RKO (cell line): ENCODE results near the gene STAC2.
"Not testable (repeated sequence)": the region's sequence is repeated elsewhere in the genome, so short reads cannot be mapped to it uniquely, and the experiment has no call there.

Experiments
- DNase-seq: peaks from one replicate; pipeline ENCODE4 v3.0.0-alpha.2; 2016; ENCODE audit warnings: low spot score

STAC2 gene, protein sequence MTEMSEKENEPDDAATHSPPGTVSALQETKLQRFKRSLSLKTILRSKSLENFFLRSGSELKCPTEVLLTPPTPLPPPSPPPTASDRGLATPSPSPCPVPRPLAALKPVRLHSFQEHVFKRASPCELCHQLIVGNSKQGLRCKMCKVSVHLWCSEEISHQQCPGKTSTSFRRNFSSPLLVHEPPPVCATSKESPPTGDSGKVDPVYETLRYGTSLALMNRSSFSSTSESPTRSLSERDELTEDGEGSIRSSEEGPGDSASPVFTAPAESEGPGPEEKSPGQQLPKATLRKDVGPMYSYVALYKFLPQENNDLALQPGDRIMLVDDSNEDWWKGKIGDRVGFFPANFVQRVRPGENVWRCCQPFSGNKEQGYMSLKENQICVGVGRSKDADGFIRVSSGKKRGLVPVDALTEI

GRCh38 chr17:39225308-39225958, at the start of gene STAC2:
TSS of gene STAC2 (minus strand) at chr17:39225945. CDS start at chr17:39225502, 443 bp downstream.
- DNase-seq: no peak

- no peak for DNase-seq
These were observed 45.8 kb upstream of the STAC2 start for GRCh38 chr17:39271546-39271945.

GRCh38 chr17:39270923-39271322, 45.2 kb upstream of the STAC2 start:
- peak; percentile 62 for DNase-seq

DNA sequence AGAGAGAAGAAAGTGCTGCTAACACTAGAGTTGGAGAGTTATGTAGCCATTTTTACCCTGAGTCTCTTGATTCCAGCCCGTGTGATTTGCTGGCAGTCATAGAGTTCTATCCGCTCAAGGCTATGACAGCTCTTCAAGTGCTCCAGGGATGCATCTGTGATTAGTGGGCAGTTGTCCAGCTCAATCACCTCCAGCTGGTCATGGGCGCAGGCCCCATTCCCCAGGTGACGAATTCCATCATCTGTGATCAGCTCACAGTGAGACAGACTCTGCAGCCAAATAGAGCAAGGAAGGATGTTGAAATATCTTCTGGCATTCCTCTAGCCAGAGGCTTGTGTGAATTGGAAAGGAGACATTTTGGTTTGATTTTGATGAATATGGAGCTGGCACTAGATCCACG, 38.4 kb upstream of the STAC2 start:
- DNase-seq: no peak

GRCh38 chr17:39261286-39261685, 35.5 kb upstream of the STAC2 start:
- no peak for DNase-seq

GRCh38 chr17:39252788-39253460, 27.2 kb upstream of the STAC2 start:
- peak; percentile 18 for DNase-seq

DNA sequence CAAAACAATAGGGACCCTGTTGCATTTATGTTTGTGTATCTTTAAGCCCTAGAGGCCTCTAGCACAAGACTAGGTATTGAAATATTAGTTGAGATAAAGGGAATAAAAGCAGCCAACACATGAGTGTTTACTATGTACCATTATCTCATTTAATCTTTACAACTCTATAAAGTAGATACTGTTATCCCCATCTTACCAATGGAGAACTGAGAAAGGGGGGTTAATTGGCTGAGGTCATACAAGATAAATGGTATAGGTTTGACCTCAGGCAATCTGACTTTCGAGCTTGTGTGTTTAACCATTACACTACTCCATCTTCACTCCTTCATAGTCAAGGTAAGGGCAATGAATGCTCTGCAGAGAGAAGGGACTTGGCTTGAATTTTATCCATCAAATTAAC, 26.3 kb upstream of the STAC2 start:
- DNase-seq: no peak

DNA sequence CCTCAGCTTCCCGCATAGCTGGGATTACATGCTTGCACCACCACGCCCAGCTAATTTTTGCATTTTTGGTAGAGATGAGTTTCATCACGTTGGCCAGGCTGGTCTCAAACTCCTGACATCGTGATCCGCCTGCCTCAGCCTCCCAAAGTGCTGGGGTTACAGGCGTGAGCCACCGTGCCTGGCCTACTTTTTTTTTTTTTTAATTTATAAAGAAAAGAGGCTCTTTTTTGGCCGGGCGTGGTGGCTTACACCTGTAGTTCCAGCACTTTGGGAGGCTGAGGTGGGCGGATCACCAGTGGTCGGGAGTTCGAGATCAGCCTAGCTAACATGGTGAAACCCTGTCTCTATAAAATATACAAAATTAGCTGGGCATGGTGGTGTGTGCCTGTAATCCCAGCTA, 24.3 kb upstream of the STAC2 start:
- DNase-seq: not testable (repeated sequence)

GRCh38 chr17:39246274-39246673, 20.5 kb upstream of the STAC2 start:
- no peak for DNase-seq

- peak; percentile 73 for DNase-seq
These were observed 19.1 kb upstream of the STAC2 start for GRCh38 chr17:39244600-39245570.

- DNase-seq: no peak
These were observed 18.4 kb upstream of the STAC2 start for GRCh38 chr17:39244016-39244599.

GRCh38 chr17:39243155-39243554, 17.4 kb upstream of the STAC2 start:
- DNase-seq: no peak

DNA sequence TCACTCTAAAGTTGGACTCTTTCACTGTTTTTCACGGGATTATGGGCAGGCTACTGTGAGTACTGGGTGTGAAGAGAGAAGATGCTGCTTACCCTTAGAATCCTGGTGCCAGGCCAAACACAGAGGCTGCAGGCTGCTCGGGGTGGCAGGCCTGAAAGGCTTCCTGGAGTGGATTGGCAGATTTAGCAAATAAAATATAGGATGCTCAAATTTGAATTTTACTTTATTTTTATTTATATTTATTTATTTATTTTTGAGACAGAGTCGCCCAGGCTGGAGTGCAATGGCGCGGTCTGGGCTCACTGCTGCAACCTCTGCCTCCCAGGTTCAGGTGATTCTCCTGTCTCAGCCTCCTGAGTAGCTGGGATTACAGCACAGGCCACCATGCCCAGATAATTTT, 14.9 kb upstream of the STAC2 start:
- DNase-seq: no peak

GRCh38 chr17:39239640-39240314, 14.0 kb upstream of the STAC2 start:
- no peak for DNase-seq

DNA sequence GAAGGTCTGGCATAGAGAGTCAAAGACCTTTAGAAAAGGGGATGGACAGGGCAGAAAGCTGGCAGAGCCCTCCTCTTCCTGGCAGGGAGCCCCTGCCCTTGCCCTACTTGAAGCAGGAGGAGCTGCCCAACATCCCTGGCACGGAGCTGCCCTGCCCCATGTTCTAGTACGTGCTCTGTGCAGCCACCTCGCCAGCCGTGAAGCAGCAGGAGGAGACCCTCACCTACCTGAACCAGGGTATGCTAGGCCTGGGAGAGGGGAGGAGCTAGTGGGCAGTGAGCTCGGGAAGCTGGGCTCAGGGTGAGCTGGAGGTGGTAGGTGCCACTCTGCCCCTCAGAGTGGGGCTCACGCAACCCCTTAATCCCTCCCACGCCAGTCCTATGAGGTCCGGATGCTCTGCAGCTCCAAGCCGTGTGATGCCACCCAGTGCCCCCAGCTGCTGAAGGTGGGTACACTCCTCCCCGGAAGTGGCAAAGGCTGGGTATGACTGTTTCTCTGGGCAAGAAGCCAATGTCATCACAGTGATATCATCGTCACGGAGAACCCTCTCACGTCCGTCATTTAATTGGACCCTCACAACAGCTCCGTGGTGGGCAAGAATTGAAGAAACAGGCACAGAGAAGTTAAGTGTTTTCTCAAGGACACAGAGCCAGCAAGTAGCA, 12.7 kb upstream of the STAC2 start:
- peak; percentile 61 for DNase-seq

- DNase-seq: no peak
These were observed 11.8 kb upstream of the STAC2 start for GRCh38 chr17:39237586-39237985.

DNA sequence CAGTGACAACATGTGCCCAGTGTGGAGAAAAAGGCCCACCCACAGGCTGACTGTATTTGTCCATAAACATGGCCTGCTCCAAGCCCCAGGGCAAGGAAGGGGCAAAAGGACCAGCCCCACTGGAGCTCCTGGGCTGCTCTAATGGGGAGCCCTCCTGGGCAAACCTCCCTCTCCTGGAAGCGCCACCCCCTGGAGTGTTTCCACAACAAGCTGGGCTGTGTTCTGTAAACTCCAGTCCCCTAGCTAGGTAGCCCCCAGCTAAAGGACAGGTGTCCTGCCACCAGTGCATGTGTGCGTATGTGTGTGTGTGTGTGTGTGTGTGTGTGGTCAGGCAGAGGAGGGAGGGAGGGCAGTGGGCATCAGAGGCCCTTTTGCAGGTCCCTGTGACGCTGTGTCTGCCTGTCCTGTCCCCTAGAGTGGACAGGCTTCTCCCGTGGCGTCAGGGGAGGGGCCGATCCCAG, 11.3 kb upstream of the STAC2 start:
- DNase-seq: no peak

- no peak for DNase-seq
These were observed 10.7 kb upstream of the STAC2 start for GRCh38 chr17:39236450-39236927.

- DNase-seq: peak; percentile 78
These were observed 10.1 kb upstream of the STAC2 start for GRCh38 chr17:39235555-39236449.
